Esophagus muscularis mucosa (tissue), 3 donors: ENCODE measurements around the gene PAQR8.

Source experiments
- CTCF ChIP-seq, 3 experiments: fragments of 200-600 bp in 2 of 3; fragments of 450-650 bp in 1 of 3; sonication (generic) in 2 of 3; IDR thresholded peaks; one replicate each; pipeline ENCODE4 v1.5.1; 2017 to 2019; ENCODE audit warnings: antibody characterized with exemption in 3 of 3, mild to moderate bottlenecking in 2 of 3, moderate library complexity in 1 of 3
- POLR2A ChIP-seq: fragments of 450-650 bp; IDR thresholded peaks from one replicate; pipeline ENCODE4 v1.6.1; 2017; ENCODE audit warnings: antibody characterized with exemption, moderate library complexity, mild to moderate bottlenecking, low read depth
- POLR2AphosphoS5 ChIP-seq, 2 donors: sonication (generic); formaldehyde crosslinking; IDR thresholded peaks; one replicate each; pipeline ENCODE4 v1.6.1; 2017; ENCODE audit warnings: antibody characterized with exemption in 2 of 2

GRCh38 chr6:52438926-52439325 is 77.0 kb downstream of the PAQR8 start:
- TF ChIP-seq CTCF (IDR thresholded peaks at IDR 0.05), result no peak
- no peak for TF ChIP-seq POLR2A
- TF ChIP-seq POLR2AphosphoS5 (IDR thresholded peaks at IDR 0.05), result no peak
